GM19463 (cell line): ENCODE data around the gene ZNF710.

ENCODE experiments used
- ATAC-seq: cut with Tn5 transposase; IDR thresholded peaks from one replicate; pipeline ENCODE4 v1.9.1; 2021; ENCODE audit warnings: mild to moderate bottlenecking, moderate library complexity; ENCODE audit not compliant: unreplicated experiment

ZNF710 gene

DNA sequence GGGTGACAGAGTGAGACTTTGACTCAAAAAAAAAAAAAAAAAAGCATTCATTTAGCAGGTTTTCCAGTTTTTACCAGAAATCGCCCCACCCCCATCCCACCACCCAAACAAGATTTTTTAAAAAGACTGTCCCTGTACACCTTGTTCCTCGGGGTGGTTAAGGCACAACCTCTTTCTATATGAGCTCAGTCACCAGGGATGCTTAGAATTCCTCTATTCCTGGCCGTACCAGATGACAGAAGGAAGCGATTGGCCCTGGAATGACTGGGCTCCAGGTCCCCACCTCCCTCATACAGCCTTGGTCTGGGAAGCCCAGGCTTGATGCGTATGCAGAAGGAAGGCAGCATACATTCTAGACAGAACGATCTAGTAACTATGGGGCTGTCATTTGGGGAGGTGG, 75.6 kb downstream of the ZNF710 start:
- ATAC-seq = no peak

DNA sequence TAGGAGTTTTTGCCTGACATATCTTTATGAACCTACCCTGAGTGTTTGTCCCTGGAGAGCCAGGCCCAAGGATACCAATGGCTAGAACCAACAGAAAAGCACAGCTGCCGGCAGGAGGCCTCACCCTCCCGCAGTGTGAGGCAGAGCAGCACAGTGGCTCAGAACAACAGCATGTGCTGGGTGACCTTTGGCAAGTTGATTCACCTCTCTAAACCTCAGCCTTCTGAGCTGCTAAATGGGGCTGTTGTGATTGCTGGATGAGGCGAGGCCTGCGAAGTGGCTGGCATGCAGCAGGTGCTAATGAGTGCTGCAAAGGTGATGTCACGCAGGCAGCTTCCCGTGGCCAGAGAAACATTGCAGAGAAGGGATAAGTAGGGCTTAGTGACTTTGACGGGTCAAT, 77.8 kb downstream of the ZNF710 start:
- no peak for ATAC-seq

DNA sequence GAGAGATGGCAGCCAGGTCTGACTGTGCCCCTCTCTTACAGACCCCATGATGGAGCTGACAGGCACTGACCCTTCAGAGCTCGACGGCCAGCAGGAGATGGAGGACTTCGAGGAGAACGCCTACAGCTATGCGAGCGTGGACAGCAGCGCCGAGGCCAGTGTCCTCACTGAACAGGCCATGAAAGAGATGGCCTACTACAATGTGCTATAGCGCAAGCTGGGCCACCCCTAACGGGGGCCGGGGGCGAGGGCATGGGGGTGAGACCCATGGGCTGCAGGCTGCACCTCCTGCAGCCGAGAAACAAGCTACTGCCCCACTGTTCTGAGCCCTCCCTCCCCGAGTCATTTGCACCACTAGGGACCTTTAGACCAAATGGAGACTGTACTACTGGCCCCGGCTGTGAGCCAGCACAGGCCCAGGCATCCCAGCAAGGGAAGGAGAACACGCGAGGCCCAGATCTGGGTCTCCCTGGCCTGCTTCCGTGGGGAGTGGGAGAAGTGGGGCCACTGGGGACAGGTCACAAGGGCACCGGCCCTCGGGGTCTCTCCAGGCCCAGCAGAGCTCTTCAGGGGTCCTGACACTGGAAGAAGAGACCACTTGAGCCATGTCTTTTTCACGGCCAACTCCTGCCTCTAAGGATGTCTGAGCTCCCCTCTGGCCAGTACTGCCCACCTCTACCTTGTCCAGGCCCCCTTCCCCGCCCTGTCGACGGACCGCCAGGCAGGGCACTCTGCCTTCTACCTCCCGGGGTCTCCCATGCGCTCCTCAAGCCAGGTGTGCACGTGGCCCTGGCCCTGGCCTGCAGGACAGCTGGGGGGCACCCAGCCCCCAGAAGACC, 78.7 kb downstream of the ZNF710 start:
- ATAC-seq = no peak

DNA sequence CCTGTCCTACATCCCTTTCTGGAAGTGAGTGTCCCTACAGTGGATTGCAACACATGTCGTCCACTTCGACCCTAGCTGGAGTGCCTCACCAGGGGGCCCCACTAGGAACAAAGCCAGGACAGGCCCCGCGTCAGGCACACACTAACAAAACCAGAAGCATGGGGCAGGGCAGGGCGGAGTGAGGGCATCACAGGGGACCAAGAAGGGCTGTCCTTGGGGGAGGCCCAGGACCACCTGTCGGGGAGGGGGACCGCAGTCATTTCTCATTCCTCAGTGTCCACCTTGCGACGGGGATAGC, 79.3 kb downstream of the ZNF710 start:
- no peak for ATAC-seq

DNA sequence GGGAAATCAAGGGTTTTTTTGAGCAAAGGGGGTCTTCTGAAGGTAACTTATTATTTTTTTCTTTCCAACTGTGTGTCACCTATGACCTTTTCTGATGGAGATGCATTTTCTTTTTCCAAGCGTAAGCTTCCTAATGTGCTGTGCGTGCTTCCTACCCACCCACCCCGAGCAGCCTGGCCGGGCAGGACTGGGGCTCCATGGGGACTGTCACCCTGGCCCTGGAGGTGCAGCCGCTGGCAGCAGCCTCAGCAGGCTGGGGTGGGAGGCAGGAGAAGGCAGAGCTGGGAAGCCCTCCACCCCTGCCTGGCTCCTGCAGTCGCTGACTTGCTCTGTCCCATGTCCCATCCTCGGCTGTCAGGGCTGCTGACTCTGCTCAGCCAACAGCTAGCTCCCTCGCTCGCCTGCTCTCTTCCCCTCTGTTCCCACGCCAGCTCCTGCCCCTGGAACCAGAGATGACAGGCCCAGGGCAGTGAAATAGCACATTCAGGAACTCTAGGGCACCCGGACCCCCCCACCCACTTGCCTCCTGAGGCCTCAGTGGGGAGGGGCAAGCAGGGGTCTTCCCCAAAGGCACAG, 79.8 kb downstream of the ZNF710 start:
- ATAC-seq = no peak

DNA sequence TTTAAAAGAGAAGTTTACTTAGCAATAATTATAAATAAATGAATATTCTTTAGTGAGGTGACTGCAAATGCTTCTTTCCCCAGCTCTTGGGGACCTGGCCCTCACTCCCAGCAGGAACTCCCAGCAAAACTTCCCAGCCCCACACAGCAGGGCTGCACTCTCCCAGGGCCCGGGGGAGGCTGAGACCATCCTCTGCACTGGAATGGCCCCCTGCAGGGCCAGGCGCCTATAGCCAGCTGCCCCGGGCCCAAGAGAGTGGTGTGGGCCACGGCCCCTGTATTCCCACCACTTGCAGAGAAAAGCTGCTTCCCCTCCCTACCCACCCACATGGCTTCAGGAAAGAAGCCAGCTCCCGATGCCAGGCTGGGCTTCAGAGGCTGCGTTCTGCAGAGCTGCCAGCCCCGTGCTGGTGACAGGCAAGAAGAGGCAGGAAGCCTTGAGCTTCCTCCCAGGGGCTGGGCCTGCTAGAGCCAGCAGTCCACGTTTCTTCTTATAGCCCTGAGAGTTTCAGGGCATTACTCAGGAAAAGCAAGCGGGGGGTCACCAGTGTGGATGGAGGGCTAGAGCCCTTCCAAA, 81.1 kb downstream of the ZNF710 start:
- ATAC-seq = no peak

DNA sequence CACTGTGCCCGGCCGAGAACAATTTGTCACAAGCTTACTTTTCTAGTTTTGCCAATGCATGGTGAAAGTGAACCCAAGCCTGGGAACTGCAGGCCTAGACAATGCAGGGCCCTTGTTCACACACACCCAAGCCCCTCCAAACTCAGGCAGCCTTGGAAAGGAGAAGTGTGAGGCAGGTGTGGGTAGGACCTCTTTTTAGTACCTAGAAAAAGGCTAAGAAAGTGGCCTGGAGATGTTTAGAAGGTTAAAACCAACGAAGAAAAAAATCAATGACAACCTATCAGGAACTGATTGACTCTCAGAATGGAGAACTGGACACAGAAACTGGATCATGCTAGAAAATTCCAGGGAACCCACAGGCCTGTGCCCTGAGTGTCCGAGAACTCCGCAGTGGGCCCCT, 82.3 kb downstream of the ZNF710 start:
- no peak for ATAC-seq

DNA sequence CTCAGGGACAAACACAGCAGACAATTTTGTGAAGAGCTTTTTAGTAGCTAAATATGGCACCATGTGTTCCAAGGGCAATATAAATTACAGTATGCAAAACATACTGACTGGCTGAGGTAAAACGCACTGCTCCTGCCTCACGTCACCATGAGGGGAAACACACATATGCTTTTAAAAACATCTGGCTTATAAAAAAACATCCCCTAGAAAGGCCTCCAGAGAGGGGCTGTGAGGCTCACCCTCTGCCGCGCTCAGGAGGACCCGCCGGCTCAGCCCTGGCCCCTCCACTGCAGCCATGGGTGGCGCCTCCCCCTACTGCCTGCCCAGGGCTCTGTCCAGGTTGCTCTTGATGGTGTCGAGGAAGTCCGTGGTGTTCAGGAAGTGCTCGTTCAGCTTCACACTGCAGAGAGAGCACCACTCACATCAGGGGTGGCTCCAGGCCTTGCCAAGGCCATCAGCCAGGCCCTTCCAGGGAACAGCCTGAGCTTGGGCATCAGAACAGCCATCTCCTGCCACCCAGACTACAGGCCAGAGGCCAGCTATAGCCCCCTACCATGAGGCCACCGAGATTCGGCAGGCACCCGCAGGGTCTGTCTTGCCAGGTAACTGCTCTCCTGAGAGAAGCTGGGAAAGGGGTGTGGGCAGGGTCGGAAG, 83.0 kb downstream of the ZNF710 start:
- ATAC-seq = no peak

DNA sequence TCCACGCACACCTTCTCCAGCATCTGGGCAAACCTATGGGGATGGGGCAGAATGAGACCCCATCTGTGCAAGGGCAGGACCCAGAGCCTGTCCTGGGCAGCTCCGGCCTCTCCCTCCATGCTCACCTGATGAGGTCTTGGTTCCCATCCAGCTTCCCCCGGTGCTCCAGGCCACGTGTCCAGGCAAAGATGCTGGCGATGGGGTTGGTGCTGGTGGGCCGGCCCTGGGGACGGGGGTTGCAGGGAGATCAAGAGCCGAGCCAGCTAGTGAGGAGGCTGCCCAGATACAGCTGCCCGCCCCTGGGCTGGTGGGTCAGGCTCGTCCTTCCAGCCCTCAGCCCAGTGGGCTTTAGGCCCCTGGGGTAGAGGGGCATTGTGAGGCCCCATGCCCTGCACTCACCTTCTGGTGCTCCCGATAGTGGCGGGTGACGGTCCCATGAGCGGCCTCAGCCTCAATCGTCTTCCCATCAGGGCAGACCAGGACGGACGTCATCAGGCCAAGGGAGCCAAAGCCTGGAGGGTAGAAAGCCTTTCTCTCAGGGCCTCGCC, 83.8 kb downstream of the ZNF710 start:
- no peak for ATAC-seq

DNA sequence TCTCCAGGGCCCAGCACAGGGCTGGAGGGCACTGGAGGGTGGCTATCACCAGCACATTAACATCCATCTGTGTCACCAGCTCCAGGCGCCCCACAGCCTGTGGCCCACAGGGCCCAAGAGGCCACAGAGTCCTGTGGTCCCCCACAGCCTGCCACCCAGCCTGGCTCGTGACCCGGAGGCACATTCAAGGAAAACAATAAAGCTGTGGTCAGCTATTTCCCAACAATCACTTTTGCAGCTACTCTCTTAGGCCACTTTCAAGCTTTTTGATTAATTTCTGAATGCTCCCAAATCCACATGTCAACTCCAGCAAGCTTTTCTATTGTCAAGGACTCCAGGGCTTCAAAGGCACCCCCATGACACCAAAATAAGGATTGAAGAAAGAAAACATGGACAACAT, 84.4 kb downstream of the ZNF710 start:
- no peak for ATAC-seq

DNA sequence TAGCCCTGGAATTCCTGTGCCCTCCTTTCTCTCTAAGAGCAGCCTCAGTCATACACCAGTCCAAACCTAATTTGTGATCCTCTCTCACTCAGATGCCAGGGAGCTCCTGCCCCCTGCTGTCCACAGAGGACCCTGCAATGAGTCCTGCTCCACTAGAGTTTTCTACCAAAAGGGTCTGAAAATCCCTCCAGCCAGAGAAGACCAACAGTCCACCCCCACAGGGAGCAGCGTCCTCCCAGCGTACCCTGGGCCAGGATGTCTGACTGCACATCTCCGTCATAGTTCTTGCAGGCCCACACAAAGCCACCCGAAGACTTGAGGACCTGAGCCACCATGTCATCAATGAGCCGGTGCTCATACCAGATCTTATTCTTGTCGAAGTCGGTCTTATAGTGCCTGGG, 85.7 kb downstream of the ZNF710 start:
- ATAC-seq = peak; percentile 47

DNA sequence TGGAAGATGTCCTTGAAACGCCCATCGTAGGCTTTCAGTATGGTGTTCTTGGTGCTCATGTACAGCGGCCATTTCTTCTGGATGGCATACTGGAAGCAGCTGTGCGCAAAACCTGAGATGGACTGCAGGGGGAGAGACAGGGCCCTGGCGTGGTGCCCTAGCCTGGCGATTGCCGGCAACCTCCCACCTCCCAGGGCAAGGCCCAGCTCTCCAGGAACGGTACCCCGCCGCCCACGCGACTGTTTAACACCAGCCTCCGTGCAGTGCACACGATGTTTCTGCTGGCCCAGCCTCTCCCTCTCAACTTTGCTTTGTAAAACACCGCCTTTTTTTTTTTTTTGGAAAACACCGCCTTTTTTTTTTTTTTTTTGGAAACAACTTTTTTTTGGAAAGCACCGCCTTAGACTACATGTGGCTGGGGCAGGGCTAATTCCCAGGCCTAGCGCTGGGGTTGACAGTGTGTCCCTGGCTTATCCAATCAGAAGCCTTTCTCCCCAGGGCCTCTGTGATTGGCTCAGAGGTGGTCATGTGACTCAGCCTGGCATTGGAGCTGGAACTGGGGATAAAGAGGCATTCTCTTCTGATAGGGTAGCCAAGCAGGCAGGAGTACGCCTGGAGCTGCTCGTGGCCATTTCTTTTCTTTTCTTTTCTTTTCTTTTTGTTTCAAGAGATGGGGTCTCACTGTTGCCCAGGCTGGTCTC, 86.5 kb downstream of the ZNF710 start:
- no peak for ATAC-seq

DNA sequence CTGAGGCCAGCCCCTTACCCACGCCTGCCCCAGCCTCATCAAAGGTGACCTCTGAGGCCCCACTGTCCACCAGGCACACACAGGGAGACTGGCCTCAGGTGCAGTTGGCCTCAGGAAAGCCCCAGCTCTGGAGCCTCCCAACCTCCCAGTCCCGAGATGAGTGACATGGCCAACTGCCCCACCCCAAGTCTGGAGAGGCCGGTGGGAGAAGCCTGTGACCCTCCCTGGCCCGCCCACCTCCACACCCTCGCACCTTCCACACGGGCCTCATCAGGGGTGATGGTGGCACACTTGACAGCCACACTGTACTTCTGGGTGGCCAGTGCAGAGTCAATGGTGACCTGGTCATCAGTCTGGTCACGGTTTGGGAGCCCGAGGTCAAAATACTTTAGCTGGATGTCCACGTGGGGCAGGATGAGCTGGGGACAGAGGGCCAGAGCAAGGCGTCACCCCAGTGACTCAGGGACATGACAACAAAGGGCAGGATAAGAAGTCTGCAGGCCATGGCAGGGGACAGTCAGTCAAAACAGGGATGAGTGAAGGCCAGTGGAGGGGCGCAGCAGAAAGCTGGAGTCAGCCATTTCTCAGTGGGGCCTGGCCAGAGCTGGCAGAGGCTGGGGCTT, 89.2 kb downstream of the ZNF710 start:
- ATAC-seq = no peak

DNA sequence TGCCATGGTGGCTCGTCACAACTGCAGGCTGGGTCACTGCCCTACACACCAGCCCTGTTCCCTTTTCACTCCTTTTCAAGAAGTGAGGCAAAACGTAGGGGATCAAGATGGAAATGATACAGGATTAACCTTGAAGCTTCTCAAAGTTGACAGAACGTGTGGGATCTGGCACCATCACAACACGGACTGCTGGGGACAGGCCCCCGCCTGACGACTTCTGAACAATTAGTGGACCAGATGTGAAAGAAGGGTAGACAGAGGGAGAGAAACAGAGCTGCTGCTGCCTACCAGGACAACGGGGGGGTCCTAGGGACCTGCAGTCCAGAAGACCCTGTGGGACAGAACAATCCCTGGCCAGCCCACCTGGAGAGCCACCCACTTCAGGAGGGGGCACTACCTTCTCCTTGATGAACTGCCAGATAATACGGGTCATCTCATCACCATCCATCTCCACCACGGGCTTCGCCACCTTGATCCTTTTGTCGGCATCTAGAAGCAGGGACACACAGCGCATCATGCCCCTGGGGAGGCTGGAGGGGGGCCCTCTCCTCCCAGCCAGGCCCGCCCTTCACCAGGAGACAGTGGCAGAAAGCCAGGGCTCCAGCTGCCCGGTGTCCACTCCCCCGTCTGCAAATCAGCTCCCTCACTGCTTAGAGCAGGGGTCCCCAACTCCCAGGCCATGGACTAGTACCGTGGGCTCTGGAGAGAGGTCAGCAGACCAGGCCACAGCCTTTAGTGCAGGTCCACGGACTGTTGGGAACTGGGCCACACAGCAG, 90.2 kb downstream of the ZNF710 start:
- ATAC-seq = no peak

DNA sequence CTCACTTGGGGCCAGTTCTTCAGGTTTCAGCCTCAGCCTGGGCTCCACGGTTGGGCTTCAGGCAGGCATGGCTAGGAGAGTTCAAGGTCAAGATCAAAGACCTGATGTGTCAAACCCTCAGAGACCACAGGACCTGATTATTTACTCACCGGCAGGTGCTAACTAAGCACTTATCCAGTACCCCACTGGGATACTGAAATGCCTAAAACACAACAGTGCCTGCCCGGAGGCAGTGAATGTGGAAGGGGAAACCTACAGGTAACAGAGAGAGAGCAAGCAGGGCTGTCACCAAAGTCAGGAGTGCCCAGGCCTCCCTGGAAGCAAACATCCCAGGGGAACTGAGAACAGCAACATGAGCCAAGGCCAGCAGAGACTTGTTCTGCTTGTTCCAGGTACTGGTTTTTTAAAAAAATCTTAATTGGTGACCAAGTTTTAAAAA, 94.4 kb downstream of the ZNF710 start:
- peak; percentile 41 for ATAC-seq

DNA sequence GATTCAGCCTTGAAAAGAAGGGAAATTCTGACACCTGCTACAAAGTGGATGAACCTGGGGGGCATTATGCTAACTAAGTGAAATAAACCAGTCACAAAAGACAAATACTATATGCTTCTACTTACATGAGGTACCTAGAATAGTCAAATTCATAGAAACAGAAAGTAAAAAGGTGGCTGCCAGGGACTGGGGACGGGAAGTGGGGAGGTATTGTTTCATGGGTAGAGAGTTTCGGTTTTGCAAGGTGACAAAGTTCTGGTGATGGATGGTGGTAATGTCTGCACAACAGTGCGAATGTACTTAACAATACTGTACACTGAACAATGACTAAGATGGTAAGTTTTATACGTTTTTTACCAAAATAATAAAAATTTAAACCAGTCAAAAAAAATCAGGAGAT, 96.4 kb downstream of the ZNF710 start:
- peak; percentile 38 for ATAC-seq

DNA sequence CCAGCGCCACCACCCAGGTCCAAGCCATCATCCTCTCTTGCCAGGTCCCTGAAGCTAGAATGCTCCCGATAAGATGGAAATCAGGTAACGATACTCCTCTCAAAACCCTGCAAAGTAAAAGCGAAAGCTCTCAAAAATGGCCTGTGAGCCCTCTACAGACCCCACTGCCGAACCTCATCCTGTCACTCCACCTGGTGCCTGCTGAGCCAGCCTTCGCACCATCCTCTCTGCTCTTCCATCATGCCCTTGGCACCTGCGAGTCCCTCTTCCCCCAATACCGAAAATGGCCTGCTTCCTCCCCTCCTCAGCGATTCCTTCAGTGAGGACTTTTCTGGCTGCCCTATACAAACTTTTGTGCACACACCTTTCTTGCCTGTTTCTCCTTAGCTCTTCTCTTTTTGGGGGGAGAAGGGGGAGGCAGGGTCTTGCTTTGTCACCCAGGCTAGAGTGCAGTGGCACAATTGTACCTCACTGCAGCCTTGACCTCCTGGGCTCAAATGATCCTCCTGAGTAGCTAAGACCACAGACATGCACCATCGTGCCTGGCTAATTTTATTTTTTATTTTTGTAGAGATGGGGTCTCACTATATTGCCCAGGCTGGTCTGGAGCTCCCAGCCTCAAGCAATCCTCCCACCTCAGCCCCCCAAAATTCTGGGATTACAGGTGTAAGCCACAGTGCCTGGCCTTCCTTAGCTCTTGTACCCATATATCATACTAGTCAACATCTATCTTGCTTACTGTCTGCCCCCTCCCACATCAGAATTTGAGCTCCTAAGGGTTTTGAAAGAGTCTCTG, 98.1 kb downstream of the ZNF710 start:
- ATAC-seq = no peak

DNA sequence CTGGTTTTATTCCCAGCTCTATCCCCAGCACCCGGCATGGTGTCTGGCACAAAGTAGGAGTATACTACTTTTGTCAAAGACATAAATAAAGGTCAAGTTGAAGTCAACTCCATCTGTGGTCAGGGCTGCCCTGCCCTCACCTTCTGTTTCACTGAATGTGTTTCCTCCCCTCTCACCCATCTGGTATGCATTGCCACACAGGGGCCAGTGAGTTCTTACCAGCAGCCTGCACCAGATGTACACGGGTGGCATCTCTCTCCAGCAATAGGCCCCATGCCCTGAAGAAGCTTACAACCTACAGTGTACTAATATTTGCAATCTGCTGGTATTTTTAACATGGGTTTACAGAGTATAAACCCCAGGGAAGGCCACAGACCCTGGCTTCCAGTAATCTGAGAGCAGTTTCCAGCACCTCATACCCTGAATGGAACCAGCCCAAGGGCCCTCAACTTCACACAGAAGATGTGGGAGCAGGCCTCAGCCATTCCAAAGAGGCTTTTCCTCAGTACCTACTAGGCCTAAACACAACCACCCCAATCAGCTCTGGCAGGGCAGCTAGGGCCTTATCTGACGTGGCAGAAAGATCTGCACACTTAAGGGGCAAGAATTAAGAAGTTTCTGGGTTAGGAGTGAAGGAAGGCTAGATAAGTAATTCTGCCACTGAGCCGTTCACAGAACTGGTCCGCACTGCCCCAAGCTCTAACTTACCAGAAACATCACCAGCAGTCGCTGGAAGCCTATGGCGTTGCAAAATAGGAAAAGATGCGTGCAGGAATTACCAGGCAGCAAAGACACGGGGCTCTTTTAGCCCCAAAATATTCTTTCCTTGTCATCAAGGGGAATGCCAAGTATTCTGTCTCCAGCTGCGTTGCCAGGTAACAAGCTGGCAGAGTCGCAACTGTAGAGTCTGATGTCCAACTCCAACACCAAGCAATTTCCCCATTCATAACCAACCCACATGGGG, 99.0 kb downstream of the ZNF710 start:
- no peak for ATAC-seq
